Astrocyte (in vitro differentiated cells and primary cell): ENCODE measurements around the gene TWF2. TPM values are rescaled to one million over a fixed set of nuclear protein-coding genes. Genes with fewer than 3 reads are reported as not detected.

Experiments used
- DNase-seq: peaks from one replicate; pipeline ENCODE4 v3.0.0-alpha.2; 2010; ENCODE audit warnings: low read depth
- FAIRE-seq: peaks from 2 replicates; lab custom pipeline; 2011; peaks lifted over from hg19 to GRCh38; lab: Jason Lieb, UNC
- H2AFZ ChIP-seq: 2 replicates; pipeline ENCODE4 v1.6.0; 2012; ENCODE audit warnings: low read depth, low read length, inconsistent platforms
- H3K27ac ChIP-seq: 2 replicates; pipeline ENCODE4 v1.5.1; 2011; ENCODE audit warnings: low read depth, low read length, inconsistent platforms
- H3K27me3 ChIP-seq: 2 replicates; pipeline ENCODE4 v1.6.0; 2011; ENCODE audit warnings: low read length, inconsistent platforms; ENCODE audit not compliant: insufficient read depth
- H3K36me3 ChIP-seq: 2 replicates; pipeline ENCODE4 v1.5.1; 2011; ENCODE audit warnings: low read length, inconsistent platforms; ENCODE audit not compliant: insufficient read depth
- H3K4me1 ChIP-seq: 2 replicates; pipeline ENCODE4 v1.5.1; 2011; ENCODE audit warnings: low read length, inconsistent platforms; ENCODE audit not compliant: insufficient read depth
- H3K4me2 ChIP-seq: 2 replicates; pipeline ENCODE4 v1.6.0; 2012; ENCODE audit warnings: low read length, inconsistent platforms
- H3K4me3 ChIP-seq: 2 replicates; pipeline ENCODE4 v1.5.1; 2011; ENCODE audit warnings: low read depth, mild to moderate bottlenecking, low read length, inconsistent platforms; ENCODE audit not compliant: insufficient read depth
- H3K79me2 ChIP-seq: 2 replicates; pipeline ENCODE4 v1.6.0; 2012; ENCODE audit warnings: mild to moderate bottlenecking, low read length, inconsistent platforms; ENCODE audit not compliant: insufficient read depth
- H3K9ac ChIP-seq: 2 replicates; pipeline ENCODE4 v1.6.0; 2012; ENCODE audit warnings: mild to moderate bottlenecking, low read length, inconsistent platforms
- H3K9me3 ChIP-seq: 2 replicates; pipeline ENCODE4 v1.5.1; 2012; ENCODE audit warnings: low read depth, mild to moderate bottlenecking, low read length, inconsistent platforms; ENCODE audit not compliant: insufficient read depth
- H4K20me1 ChIP-seq: 2 replicates; pipeline ENCODE4 v1.6.0; 2012; ENCODE audit warnings: low read length, inconsistent platforms; ENCODE audit not compliant: insufficient read depth
- H3K27ac Mint-ChIP-seq: one replicate; pipeline ENCODE4 v1.8.0; 2021; ENCODE audit warnings: mild to moderate bottlenecking, mixed read lengths; ENCODE audit not compliant: unreplicated experiment
- H3K27me3 Mint-ChIP-seq: one replicate; pipeline ENCODE4 v1.8.0; 2021; ENCODE audit warnings: low read depth, mixed read lengths; ENCODE audit not compliant: unreplicated experiment
- H3K36me3 Mint-ChIP-seq: one replicate; pipeline ENCODE4 v1.8.0; 2021; ENCODE audit warnings: low read depth, mixed read lengths; ENCODE audit not compliant: unreplicated experiment
- H3K4me1 Mint-ChIP-seq: one replicate; pipeline ENCODE4 v1.8.0; 2021; ENCODE audit warnings: low read depth, mixed read lengths; ENCODE audit not compliant: unreplicated experiment
- H3K4me3 Mint-ChIP-seq: one replicate; pipeline ENCODE4 v1.8.0; 2021; ENCODE audit warnings: mild to moderate bottlenecking, moderate library complexity, mixed read lengths; ENCODE audit not compliant: unreplicated experiment
- H3K9me3 Mint-ChIP-seq: one replicate; pipeline ENCODE4 v1.8.0; 2021; ENCODE audit warnings: mild to moderate bottlenecking, mixed read lengths; ENCODE audit not compliant: unreplicated experiment
- EZH2 ChIP-seq: IDR thresholded peaks from 2 replicates; pipeline ENCODE4 v1.6.1; 2012; ENCODE audit warnings: mild to moderate bottlenecking, low read length, inconsistent platforms; ENCODE audit not compliant: insufficient read depth
- total RNA-seq: library from RNA; stranded (reverse); gene quantifications from 2 replicates; pipeline ENCODE4 v1.2.1, GENCODE V29; 2021
- TF ChIP-seq, protein P1 (sequence below): IDR thresholded peaks from 2 replicates; pipeline ENCODE4 v1.5.1; 2011; ENCODE audit warnings: low read depth, mild to moderate bottlenecking, inconsistent platforms, low read length, moderate library complexity; ENCODE audit not compliant: insufficient read depth

TWF2 gene
- total RNA-seq, 1 donor from 2014 or later, result 103 TPM

GRCh38 chr3:52184690-52185089, 54.3 kb downstream of the TWF2 start:
- no peak for FAIRE-seq
- Mint-ChIP-seq H3K27me3 (peaks cover 10% of the 10 kb centered on the region), H3K9me3 (peaks cover 6% of the 10 kb centered on the region), H3K27ac (no peak overlapping the region), H3K4me3 (no peak overlapping the region), H3K4me1 (peaks cover 1% of the 10 kb centered on the region), H3K36me3 (no peaks in the 10 kb centered on the region)
- no peak overlapping the region for H3K4me2 ChIP-seq
- H3K4me3 ChIP-seq, result no peak overlapping the region
- H3K36me3 ChIP-seq, result no peaks in the 10 kb centered on the region
- H3K9me3 ChIP-seq, result no peaks in the 10 kb centered on the region
- no peak overlapping the region for H3K27ac ChIP-seq
- H4K20me1 ChIP-seq, result no peaks in the 10 kb centered on the region
- no peaks in the 10 kb centered on the region for H3K79me2 ChIP-seq
- no peak overlapping the region for H2AFZ ChIP-seq
- TF ChIP-seq, protein P1, sequence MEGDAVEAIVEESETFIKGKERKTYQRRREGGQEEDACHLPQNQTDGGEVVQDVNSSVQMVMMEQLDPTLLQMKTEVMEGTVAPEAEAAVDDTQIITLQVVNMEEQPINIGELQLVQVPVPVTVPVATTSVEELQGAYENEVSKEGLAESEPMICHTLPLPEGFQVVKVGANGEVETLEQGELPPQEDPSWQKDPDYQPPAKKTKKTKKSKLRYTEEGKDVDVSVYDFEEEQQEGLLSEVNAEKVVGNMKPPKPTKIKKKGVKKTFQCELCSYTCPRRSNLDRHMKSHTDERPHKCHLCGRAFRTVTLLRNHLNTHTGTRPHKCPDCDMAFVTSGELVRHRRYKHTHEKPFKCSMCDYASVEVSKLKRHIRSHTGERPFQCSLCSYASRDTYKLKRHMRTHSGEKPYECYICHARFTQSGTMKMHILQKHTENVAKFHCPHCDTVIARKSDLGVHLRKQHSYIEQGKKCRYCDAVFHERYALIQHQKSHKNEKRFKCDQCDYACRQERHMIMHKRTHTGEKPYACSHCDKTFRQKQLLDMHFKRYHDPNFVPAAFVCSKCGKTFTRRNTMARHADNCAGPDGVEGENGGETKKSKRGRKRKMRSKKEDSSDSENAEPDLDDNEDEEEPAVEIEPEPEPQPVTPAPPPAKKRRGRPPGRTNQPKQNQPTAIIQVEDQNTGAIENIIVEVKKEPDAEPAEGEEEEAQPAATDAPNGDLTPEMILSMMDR, result no peak
- TF ChIP-seq EZH2, result no peak
- H3K4me1 ChIP-seq, result no peaks in the 10 kb centered on the region
- H3K9ac ChIP-seq, result no peak overlapping the region
- no peak for DNase-seq
- no peaks in the 10 kb centered on the region for H3K27me3 ChIP-seq

DNA sequence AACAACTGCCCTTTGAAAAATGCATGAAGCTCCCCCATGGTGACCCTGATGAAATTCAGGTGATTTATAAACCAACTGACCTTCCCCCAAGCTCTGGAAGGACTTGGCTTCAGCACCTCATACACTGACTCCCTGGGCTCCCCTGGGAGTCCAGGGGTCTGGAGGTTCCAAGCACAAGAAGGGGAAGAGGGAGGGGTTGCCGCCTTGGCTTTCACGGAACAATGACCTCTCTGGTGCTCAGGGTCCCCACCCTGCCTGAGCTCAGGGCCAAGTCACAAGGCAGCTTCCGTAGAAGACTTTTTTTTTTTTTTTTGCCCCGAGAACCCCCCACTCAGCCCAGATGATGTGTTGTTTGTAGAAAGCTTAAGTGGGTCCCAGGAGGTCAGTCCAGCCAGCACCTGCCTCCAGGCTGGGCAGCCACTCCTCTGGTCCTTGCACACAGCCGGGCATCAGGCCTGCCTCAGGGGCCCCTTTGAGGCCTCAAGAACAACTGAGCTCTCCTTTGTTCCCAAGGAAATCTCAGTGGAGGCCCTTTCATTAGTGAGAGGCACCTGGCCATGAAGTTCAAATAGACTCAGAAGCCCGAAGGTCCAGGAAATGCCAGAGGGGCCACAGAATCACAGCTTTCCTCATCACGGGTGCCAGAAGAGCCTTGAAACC, 55.0 kb downstream of the TWF2 start:
- peaks cover 10% of the 10 kb centered on the region for H3K27me3 Mint-ChIP-seq
- H3K4me3 Mint-ChIP-seq, result no peak overlapping the region
- H3K27ac Mint-ChIP-seq, result no peak overlapping the region
- no peak overlapping the region for H3K4me2 ChIP-seq
- no peaks in the 10 kb centered on the region for H4K20me1 ChIP-seq
- H3K27ac ChIP-seq, result no peak overlapping the region
- no peak for FAIRE-seq
- H3K9ac ChIP-seq, result no peak overlapping the region
- TF ChIP-seq, protein P1, result no peak
- no peak for TF ChIP-seq EZH2
- H3K4me1 ChIP-seq, result no peaks in the 10 kb centered on the region
- peaks cover 6% of the 10 kb centered on the region for H3K9me3 Mint-ChIP-seq
- H3K27me3 ChIP-seq, result no peaks in the 10 kb centered on the region
- no peaks in the 10 kb centered on the region for H3K36me3 ChIP-seq
- H3K79me2 ChIP-seq, result no peaks in the 10 kb centered on the region
- H3K9me3 ChIP-seq, result no peaks in the 10 kb centered on the region
- DNase-seq, result no peak
- H3K36me3 Mint-ChIP-seq, result no peaks in the 10 kb centered on the region
- no peak overlapping the region for H2AFZ ChIP-seq
- H3K4me1 Mint-ChIP-seq, result peaks cover 1% of the 10 kb centered on the region
- H3K4me3 ChIP-seq, result no peak overlapping the region

DNA sequence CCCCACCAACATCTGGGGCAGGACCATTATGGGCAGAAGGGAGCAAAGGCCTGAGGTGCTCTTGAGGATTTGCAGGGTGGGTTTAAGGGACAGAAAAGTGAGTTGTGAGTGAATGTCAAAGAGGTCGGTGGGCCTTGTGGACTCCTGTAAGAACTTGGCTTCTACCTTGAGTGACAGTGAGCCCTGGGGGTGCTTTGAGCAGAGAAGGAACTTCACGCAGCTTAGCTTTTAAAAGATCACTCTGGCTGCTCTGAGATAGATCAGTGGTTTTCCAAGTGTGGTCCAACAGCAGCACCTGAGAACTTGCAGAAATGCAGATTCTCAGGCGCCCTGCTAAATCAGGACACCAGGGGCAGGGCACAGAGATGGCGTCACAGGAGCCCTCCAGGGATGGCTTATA, 56.3 kb downstream of the TWF2 start:
- H3K9me3 ChIP-seq, result no peaks in the 10 kb centered on the region
- H3K36me3 ChIP-seq, result no peaks in the 10 kb centered on the region
- no peak overlapping the region for H3K4me3 ChIP-seq
- H3K27me3 ChIP-seq, result no peaks in the 10 kb centered on the region
- Mint-ChIP-seq H3K9me3 (peaks cover 6% of the 10 kb centered on the region), H3K36me3 (no peaks in the 10 kb centered on the region), H3K4me3 (no peak overlapping the region), H3K27me3 (peaks cover 21% of the 10 kb centered on the region), H3K4me1 (peaks cover 1% of the 10 kb centered on the region), H3K27ac (no peak overlapping the region)
- H3K79me2 ChIP-seq, result no peaks in the 10 kb centered on the region
- H4K20me1 ChIP-seq, result no peaks in the 10 kb centered on the region
- no peak for DNase-seq
- H3K27ac ChIP-seq, result no peak overlapping the region
- TF ChIP-seq, protein P1, result no peak
- TF ChIP-seq EZH2, result no peak
- FAIRE-seq, result no peak
- no peak overlapping the region for H3K9ac ChIP-seq
- no peaks in the 10 kb centered on the region for H3K4me1 ChIP-seq
- no peak overlapping the region for H3K4me2 ChIP-seq
- H2AFZ ChIP-seq, result no peak overlapping the region
